Measurements from ENCODE around the gene PDE6D.
A peak's percentile ranks its signal among the peaks of the same experiment; 100 is the strongest.

Gene PDE6D

DNA sequence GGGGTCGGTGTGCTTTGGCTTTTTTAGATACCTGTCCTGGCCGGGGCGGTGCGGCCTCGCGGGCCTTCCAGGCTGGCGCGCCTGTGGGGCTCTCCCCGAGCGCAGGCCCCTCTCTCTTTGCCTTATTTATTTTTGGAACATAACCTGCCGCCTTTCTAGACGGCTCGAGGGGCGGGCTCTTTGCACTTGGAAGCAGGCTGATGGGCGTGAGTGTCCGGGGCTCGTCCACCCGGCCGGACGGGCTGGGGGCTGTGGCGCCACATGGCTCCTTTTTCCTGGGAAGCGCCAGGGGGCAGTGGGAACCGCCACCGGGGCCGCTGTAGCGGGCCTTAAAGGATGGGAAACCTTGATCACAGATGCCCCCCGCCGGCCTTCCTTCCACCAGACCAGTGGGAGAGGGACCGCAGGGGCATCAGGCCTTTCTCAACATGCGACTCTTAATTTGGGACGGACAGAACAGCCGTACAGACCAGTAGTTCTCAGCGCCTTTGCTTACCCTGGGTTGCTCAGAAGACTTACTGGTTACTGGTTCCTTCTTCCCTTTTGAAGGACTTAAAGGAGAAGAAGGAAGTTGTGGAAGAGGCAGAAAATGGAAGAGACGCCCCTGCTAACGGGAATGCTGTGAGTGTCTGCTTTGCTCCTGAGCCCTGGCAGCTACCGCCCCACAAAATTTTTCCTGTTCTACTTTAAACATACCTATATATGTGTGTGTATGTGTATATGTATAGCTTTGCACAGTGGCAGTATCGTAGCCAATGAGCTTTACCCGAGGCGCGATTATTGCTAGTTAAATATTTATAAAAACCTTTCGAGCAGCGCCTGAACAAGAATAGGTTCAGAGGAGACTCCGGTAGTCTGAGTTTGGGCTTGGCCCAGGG, 70.0 kb downstream of the PDE6D start:
- H3K4me3 ChIP-seq (ENCODE audit: low read length, poor library complexity, severe bottlenecking) = peak overlapping the region; percentile 100
- H3K4me2 ChIP-seq (ENCODE audit: low read depth, low read length, poor library complexity, severe bottlenecking) = peak overlapping the region; percentile 100
- H3K36me3 ChIP-seq (ENCODE audit: insufficient read depth, low read length) = peaks cover 59% of the 10 kb centered on the region
- H3K27me3 ChIP-seq (ENCODE audit: insufficient read depth, low read length, poor library complexity, severe bottlenecking) = peaks cover 45% of the 10 kb centered on the region
- no peaks in the 10 kb centered on the region for H3K9me2 ChIP-seq (replicated peaks; ENCODE audit: low read depth, low read length)
- peak overlapping the region; percentile 100 for H3K9ac ChIP-seq (ENCODE audit: low read depth, low read length, poor library complexity, severe bottlenecking)
- peaks cover 59% of the 10 kb centered on the region for H4K20me1 ChIP-seq (ENCODE audit: insufficient read depth, low read length, poor library complexity, severe bottlenecking)
- TF ChIP-seq, protein P1, sequence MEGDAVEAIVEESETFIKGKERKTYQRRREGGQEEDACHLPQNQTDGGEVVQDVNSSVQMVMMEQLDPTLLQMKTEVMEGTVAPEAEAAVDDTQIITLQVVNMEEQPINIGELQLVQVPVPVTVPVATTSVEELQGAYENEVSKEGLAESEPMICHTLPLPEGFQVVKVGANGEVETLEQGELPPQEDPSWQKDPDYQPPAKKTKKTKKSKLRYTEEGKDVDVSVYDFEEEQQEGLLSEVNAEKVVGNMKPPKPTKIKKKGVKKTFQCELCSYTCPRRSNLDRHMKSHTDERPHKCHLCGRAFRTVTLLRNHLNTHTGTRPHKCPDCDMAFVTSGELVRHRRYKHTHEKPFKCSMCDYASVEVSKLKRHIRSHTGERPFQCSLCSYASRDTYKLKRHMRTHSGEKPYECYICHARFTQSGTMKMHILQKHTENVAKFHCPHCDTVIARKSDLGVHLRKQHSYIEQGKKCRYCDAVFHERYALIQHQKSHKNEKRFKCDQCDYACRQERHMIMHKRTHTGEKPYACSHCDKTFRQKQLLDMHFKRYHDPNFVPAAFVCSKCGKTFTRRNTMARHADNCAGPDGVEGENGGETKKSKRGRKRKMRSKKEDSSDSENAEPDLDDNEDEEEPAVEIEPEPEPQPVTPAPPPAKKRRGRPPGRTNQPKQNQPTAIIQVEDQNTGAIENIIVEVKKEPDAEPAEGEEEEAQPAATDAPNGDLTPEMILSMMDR (conservative IDR thresholded peaks at IDR 0.05; ENCODE audit: low read length) = no peak
- TF ChIP-seq EZH2phosphoT487 (IDR thresholded peaks at IDR 0.05; ENCODE audit: borderline replicate concordance) = no peak
- no peaks in the 10 kb centered on the region for H3K9me3 ChIP-seq (ENCODE audit: insufficient read depth, low read depth, low read length)
- peaks cover 28% of the 10 kb centered on the region for H3F3A ChIP-seq (ENCODE audit: low read depth)
- peaks cover 90% of the 10 kb centered on the region for H3K79me2 ChIP-seq (ENCODE audit: insufficient read depth, low read length)
- no peak overlapping the region for H2AFZ ChIP-seq (ENCODE audit: low read length)
- peaks cover 26% of the 10 kb centered on the region for H3K4me1 ChIP-seq (ENCODE audit: insufficient read depth, low read length, poor library complexity, severe bottlenecking)

DNA sequence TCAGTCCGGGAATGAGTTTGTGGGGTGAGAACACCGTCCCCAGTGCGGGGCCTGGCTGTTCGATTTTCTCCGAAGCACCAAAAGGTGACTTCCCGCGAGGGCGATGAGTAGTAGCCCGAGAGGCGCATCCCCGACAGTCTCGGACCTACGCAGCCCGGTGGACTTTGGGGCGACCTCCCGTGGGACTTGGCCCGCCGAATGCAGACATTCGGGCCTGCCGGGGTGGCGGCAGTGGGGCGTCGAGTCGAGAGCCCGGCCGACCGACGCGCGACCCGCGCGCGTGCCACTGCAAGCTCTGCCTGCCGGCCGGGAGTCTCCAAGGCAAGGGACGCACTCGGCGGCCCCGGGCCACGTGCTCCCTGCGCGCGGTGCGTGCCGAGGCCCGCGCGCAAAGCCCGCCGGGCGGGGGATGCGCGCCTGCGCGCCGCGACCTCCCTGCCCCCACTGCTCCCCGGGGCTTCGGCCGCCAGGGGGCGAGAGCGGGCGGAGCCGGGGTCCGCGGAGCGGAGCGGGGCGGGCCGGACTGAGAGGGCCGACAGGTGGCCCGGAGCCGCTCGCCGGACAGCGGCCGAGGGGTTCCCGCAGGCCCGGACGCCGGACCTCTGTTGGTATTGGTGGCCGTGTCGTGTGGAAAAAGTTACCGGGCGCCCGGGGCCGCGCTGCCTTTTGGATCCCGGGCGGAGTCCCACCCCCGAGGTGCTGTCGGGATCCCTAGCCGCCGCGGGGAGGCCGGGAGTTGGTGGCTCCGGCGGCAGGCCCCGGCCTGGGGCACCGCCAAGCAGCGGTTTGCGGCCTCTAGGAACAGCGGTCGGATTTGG, 70.9 kb downstream of the PDE6D start:
- Histone ChIP-seq H3K4me1 (ENCODE audit: insufficient read depth, low read length, poor library complexity, severe bottlenecking) (peaks cover 29% of the 10 kb centered on the region), H3K79me2 (ENCODE audit: insufficient read depth, low read length) (peaks cover 90% of the 10 kb centered on the region), H3K4me2 (ENCODE audit: low read depth, low read length, poor library complexity, severe bottlenecking) (peak overlapping the region; percentile 100), H3K9me3 (ENCODE audit: insufficient read depth, low read depth, low read length) (no peaks in the 10 kb centered on the region), H3K36me3 (ENCODE audit: insufficient read depth, low read length) (peaks cover 52% of the 10 kb centered on the region), H3K27me3 (ENCODE audit: insufficient read depth, low read length, poor library complexity, severe bottlenecking) (peaks cover 45% of the 10 kb centered on the region), H3F3A (ENCODE audit: low read depth) (peaks cover 28% of the 10 kb centered on the region), H3K9me2 (replicated peaks; ENCODE audit: low read depth, low read length) (no peaks in the 10 kb centered on the region), H3K4me3 (ENCODE audit: low read length, poor library complexity, severe bottlenecking) (peak overlapping the region; percentile 100), H3K9ac (ENCODE audit: low read depth, low read length, poor library complexity, severe bottlenecking) (peak overlapping the region; percentile 100), H4K20me1 (ENCODE audit: insufficient read depth, low read length, poor library complexity, severe bottlenecking) (peaks cover 62% of the 10 kb centered on the region), H2AFZ (ENCODE audit: low read length) (no peak overlapping the region)
- TF ChIP-seq, protein P1 (conservative IDR thresholded peaks at IDR 0.05; ENCODE audit: low read length) = peak; percentile 61
- TF ChIP-seq EZH2phosphoT487 (IDR thresholded peaks at IDR 0.05; ENCODE audit: borderline replicate concordance) = no peak

DNA sequence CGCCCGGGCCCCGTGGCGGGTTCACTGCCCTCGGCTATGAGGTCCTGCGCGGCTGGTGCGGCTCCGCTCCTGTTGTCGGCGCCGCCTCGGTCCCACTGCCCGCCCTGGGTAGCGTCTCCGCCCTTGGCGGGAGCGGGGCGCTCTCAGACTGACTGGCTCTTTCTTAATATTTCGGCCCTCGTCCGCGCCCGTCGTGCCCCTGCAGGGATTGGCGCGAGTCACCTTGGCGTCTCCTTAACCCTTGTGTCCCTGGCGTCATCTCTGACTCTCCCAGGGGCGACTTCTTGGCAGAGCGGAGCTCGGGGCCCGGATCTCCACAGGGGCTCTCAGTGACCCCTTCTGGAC, 71.5 kb downstream of the PDE6D start:
- H2AFZ ChIP-seq (ENCODE audit: low read length) = no peak overlapping the region
- H3K9me3 ChIP-seq (ENCODE audit: insufficient read depth, low read depth, low read length) = no peaks in the 10 kb centered on the region
- peaks cover 90% of the 10 kb centered on the region for H3K79me2 ChIP-seq (ENCODE audit: insufficient read depth, low read length)
- peaks cover 28% of the 10 kb centered on the region for H3F3A ChIP-seq (ENCODE audit: low read depth)
- peaks cover 45% of the 10 kb centered on the region for H3K27me3 ChIP-seq (ENCODE audit: insufficient read depth, low read length, poor library complexity, severe bottlenecking)
- TF ChIP-seq EZH2phosphoT487 (IDR thresholded peaks at IDR 0.05; ENCODE audit: borderline replicate concordance) = no peak
- TF ChIP-seq, protein P1 (conservative IDR thresholded peaks at IDR 0.05; ENCODE audit: low read length) = no peak
- peak overlapping the region; percentile 59 for H3K4me2 ChIP-seq (ENCODE audit: low read depth, low read length, poor library complexity, severe bottlenecking)
- peak overlapping the region; percentile 100 for H3K9ac ChIP-seq (ENCODE audit: low read depth, low read length, poor library complexity, severe bottlenecking)
- peak overlapping the region; percentile 100 for H3K4me3 ChIP-seq (ENCODE audit: low read length, poor library complexity, severe bottlenecking)
- H3K36me3 ChIP-seq (ENCODE audit: insufficient read depth, low read length) = peaks cover 51% of the 10 kb centered on the region
- H3K4me1 ChIP-seq (ENCODE audit: insufficient read depth, low read length, poor library complexity, severe bottlenecking) = peaks cover 32% of the 10 kb centered on the region
- H3K9me2 ChIP-seq (replicated peaks; ENCODE audit: low read depth, low read length) = no peaks in the 10 kb centered on the region
- H4K20me1 ChIP-seq (ENCODE audit: insufficient read depth, low read length, poor library complexity, severe bottlenecking) = peaks cover 57% of the 10 kb centered on the region

All from Loucy (cell line).